Stimulated activated CD4-positive, alpha-beta T cell treated with anti-CD3 and anti-CD28 coated beads, TNF-alpha, amount 100 ng/mL, for 4 hours (primary cell): ENCODE measurements around the gene CFAP20DC.
A peak's percentile ranks its signal among the peaks of the same experiment; 100 is the strongest.
"Not testable (repeated sequence)": the region's sequence is repeated elsewhere in the genome, so short reads cannot be mapped to it uniquely, and the experiment has no call there.

Experiments used
- DNase-seq, 3 experiments: peaks; one replicate each; pipeline ENCODE4 v3.0.0-alpha.2; 2020; ENCODE audit warnings: low read depth in 3 of 3

CFAP20DC gene

DNA sequence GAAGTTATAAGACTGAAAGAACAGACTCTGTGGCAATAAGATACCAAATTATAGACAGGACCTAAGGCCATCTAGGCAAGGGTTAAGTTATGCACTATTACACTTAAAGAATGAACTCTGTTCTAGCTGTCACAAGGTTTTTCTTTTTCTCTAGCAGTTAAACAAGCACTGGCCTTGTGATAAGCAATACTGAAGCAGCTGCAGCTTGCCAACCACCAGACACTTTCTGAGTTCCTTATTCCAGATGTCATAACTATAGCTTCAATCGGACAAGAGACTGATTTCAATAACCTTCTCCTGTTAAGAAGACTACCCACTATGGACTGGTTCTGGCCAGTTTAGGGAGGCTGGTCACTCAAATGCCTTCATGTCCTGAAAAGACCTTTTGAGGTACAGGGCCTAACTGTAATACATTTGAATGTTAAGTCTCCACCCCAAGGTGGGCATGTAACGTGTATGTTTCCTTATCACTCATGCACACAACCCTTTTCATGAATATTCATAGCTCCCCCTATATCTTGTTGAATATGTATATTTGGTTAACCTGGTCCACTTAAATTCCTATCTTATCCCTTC is 85.8 kb downstream of the CFAP20DC start:
- no peak for DNase-seq

DNA sequence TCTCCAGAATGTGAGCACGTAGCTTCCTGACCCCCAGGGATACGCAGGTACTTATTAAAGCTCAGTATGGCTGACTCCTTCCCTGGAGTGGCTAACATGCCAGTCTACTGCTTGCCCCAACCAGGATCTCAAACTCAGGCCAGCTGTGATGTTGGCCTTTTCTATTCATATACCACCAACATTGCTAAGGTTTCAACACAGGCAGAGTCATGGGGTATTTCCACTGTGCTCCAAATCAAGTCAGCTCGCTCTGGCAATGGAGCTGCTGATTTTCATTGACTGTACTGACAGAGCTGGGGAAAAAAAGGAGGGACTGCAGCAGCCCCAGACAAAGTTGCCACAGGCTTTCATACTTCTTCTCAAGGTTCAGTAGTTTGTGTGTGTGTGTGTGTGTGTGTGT is 87.0 kb downstream of the CFAP20DC start:
- no peak for DNase-seq

DNA sequence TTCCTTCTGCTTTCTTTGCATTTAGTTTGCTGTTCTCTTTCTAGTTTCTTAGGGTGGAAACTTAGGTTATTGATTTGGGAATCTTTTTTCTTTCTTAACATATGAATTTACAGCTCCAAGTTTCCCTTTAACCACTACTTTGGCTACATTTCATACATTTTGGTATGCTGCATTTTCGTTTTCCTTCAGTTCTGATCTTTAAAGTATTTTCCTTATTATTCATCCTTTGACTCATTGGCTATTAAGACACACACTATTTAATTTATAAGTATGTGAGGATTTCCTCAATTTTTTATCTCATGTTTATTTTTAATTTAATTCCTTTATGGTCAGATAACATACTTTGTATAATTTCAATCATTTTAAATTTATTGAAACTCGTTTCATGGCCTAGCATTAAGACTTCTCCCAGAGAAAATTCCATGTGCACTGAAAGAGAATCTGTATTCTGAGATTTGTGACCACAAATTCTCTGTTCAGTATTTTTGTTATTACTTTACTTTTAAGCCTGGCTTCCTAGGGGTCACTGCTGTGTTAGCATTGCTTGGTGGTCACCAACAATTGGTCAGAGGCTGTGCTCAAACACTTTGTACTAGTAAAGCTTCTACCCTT is 87.7 kb downstream of the CFAP20DC start:
- no peak for DNase-seq

DNA sequence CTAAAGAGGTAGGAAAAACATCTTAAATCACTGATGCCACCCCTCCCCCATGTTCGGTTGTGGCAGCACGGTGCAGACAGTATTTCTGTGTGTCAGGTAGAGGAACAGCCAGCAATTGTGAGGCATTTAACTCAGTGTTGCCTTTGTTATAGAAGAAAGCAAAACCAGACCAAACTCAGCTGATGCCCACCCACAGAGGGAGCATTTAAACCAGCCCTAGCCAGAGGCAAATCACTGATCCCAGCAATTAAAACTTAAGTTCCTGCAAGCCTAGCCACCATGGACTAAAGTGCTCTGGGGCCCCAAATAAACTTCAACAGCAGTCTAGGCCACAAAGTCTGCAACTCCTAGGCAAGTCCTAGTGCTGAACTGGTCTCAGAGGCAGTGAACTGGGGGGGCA is 94.5 kb downstream of the CFAP20DC start:
- DNase-seq, result no peak

DNA sequence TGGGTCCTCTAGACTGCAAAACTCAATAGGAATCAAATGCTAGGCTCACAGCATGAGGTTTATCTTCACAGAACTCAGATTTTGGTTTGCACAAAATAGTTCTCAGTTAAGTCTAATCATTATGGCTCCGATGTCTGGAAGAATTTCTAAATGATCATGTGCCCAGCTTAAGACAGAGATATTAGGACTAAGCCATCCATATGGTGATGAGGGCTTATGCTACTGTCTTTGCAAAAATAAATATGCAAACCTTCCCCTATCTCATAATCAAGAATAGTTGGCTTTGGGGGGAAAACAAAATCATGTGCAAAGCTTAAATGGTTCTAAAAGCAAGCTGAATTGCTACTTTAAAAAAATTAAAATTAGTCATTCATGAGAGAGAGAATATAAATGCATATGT is 96.5 kb downstream of the CFAP20DC start:
- DNase-seq, result no peak

DNA sequence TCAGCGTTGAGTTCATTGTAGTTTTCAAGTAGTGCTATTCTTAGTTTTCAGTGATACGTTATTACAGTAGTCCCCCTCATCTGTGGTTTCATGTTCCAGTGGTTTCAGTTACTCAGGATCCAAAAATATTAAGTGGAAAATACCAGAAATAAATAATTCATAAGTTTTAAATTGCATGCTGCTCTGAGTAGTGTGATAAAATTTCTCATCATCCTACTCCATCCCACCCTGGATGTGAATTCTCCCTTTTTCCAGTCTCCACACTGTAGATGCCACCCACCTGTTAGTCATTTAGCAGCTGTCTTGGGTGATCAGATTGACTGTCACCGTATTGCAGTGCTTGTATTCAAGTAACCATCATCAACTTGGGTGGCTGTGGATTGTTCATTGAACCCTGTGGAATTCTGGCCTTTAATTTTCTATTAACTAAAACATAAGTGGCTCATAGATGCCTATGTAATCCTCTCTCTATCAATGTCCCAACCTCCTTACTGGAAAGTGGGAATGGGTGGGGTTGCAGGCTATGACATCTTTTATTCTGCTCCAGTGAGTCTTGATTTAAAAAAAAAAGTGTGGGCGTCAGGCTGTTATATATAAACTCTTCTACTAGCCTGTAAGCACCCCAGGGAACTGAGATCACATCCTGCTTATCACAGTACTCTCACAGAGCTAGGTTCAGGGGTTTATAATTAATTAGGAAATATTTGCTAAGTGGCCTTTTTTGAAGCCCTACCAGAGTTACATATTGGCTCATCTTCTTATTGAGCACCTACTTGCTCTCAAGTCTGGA is 97.5 kb downstream of the CFAP20DC start:
- DNase-seq, result no peak

DNA sequence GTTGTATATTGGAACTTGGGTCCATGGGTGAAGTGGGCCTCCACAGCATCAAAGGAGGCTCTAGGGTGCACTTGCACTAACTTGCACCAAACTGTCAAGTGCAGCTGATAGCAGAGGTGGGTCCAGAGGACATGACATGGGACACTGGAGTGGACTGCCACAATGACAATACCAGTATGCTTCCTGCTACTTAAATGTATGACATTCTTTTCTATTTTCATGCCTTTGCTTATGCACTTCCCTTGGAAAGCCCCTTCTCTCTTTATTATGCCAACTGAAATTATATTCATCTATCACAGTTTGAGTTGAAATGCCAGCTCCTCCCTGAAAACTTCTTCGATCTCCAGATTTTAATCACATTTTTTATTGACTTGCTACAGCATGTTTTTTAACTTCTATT is 101.8 kb downstream of the CFAP20DC start:
- DNase-seq, result no peak

DNA sequence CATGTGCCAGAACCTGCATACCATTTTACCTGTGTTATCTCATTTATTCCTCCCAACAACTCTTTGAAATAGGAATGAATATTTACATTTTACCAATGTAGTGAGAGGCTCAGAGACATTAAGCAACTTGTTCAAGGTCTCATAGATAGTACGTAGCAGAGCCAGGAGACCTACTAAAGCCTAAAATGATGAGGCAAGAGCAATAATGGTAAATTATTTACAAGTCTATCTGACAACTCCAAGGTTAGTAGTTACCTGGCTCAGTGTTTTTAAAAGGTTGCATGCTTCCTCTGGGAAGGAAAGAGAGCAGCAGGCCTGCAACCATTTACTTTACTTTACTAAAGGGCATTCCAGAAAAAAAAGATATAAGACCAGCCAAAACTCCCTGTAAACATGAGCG is 103.0 kb downstream of the CFAP20DC start:
- DNase-seq, result no peak

DNA sequence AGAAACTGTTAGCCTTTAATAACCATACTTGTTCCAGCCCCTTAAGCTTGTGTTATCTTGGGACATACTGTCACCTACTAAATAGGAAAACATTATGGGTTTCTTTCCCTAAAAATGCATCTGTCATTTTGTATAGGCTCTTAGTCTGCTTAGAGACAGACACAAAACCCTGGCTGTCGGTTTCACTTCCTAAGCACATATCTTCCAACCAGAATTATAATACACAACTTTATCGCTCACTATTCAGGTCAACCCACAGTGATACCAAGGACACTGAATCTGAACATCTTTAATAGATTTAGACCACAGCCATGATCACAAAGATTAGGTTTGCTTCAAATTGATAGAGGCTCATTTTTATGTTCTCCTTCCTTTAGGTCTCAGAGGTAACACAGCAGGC is 111.8 kb downstream of the CFAP20DC start:
- DNase-seq, result no peak

DNA sequence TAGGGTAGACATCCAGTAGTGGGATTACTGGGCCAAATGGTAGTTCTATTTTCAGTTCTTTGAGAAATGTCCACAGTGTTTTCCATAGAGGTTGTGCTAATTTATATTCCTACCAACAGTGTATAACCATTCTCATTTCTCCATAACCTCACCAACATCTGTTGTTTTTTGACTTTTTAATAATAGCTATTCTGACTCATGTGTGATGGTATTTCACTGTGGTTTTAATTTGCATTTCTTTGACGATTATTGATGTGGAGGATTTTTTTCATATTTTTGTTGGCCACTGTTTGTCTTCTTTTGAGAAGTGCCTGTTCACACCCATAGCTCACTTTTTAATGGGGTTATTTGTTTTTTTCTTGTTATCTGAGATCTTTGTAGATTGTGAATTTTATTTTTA is 125.2 kb downstream of the CFAP20DC start:
- DNase-seq, result no peak

DNA sequence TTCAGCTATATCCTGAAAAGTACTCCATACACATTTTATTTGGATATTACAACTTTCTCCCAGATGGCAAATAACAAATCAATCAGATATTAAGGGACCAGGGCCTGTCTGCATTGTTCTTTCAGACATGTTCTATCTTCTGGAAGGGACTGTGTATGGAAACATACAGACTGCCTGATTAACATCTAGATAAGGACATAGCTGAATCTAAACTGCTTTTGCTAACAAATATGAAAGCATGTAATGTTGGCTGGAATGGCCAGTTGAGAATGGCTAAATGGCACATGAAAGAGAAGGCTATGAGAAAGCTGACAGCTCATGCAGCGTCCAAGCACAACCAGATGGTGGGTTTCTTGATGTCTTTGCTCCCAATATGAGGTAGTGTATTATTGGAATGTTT is 149.4 kb downstream of the CFAP20DC start:
- no peak for DNase-seq

DNA sequence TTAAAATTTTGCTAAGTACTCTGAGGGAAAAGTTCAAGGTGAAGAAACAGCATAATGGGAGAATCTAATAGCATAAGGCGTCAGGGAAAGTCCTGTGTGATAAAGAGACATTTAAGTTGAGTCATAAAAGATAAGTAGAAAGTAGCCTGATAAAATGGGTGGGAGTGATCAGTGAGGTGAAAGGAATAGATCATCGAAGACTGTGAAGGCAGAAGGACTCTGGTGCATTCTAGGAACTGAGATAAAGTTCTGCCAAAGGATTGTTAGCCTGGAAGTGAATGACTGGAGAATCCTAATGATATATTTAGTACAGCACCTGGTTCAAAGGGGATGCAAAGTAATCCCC is 149.9 kb downstream of the CFAP20DC start:
- no peak for DNase-seq

DNA sequence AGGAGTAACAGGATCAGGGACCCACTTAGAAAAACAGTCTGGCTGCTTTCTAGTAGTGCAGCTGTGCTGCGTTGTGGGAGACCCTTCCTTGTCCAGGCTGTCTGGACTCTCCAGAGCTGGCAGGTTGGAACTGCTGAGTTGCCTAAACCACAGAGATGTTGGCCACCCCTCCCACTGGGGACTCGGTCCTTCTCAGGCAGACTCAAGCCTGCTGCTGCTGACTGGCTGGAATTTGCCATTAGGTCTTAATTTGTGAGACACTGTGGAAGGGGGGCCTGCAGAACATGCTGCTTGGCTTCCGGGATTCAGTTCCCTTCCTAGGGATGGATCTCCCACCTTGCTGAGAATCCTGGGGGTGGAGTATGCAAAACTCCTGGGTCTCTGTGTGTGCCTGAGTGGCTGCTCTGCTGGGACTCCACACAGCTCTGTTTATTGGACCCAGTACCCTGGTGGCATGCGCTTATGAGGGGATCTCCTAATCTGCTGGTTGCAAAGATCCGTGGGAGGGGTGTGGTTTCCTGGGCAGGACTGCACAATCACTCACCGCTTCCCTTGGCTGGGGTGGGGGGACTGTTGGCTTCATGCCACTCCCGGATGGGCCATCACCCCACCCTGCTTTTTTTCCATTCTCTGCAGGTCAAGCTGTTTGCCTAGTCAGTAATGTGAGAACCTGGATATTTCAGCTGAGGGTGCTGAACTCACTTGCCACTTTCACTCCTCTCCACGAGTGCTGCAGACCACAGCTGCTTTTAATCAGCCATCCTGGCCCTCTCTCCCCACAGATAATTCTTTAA is 150.5 kb downstream of the CFAP20DC start:
- peak in 1 of 3 experiments; percentile 2 for DNase-seq

DNA sequence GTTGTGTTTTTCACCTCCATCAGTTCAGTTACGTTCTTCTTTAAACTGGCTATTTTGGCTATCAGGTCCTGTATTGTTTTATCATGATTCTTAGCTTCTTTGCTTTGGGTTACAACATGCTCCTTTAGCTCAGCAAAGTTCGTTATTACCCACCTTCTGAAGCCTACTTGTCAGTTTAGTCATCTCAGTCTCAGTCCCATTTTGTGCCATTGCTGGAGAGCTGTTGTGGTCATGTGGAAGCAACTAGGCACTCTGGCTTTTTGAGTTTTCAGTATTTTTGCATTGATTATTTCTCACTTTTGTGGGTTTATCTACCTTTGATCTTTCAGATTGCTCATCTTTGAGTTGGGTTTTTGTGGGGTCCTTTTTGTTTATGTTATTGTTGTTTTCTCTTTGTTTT is 151.3 kb downstream of the CFAP20DC start:
- no peak for DNase-seq

DNA sequence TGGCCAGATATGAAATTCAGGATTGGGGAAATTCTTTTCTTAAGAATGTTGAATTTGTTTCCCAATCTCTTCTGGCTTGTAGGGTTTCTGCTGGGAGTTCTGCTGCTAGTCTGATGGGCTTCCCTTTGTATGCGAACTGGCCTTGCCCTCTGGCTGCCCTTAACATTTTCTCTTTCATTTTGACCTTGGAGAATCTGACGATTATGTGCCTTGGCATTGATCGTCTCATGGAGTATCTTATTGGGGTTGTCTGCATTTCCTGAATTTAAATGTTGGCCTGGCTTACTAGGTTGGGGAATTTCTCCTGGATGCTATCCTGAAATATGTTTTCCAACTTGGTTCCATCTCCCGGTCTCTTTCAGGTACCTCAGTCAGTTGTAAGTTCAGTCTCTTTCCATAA is 152.2 kb downstream of the CFAP20DC start:
- DNase-seq, result no peak

DNA sequence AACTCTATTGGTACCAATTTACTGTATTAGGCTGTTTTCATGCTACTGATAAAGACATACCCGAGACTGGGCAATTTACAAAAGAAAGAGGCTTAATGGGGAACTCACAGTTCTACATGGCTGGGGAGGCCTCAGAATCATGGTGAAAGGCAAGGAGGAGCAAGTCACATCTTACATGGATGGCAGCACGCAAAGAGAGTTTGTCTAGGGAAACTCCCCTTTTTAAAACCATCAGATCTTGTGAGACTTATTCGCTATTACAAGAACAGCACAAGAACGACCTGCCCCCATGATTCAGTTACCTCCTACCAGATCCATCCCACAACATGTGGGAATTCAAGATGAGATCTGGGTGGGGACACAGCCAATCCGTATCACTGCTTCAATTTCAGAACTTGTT is 154.1 kb downstream of the CFAP20DC start:
- not testable (repeated sequence) for DNase-seq

DNA sequence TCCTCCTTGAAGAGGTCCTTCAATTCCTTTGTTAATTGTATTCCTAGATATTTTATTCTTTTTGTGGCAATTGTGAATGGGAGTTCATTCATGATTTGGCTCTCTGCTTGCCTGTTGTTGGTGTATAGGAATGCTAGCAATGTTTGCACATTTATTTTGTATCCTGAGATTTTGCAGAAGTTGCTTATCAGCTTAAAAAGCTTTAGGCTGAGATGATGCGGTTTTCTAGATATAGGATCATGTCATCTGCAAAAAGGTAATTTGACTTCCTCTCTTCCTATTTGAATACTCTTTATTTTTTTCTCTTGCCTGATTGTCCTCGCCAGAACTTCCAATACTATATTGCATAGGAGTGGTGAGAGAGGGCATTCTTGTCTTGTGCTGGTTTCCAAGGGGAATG is 157.3 kb downstream of the CFAP20DC start:
- not testable (repeated sequence) for DNase-seq

DNA sequence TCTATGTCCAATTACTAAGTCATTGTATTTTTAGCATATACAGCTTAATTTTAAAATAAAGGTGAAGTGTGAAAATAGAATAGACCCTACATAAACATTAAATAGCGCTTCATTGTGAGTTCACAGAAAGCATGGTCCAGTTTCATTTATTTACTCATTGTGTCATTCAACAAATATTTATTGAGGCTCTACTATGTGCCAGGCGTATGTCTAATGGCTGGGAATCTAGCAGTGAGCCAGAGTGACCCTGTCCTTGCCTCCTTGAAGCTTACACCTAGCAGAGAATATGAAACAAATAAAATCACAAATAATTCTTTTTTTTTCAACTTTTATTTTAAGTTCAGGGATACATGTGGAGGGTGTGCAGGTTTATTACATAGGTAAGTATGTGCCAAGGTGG is 161.7 kb downstream of the CFAP20DC start:
- DNase-seq, result no peak

DNA sequence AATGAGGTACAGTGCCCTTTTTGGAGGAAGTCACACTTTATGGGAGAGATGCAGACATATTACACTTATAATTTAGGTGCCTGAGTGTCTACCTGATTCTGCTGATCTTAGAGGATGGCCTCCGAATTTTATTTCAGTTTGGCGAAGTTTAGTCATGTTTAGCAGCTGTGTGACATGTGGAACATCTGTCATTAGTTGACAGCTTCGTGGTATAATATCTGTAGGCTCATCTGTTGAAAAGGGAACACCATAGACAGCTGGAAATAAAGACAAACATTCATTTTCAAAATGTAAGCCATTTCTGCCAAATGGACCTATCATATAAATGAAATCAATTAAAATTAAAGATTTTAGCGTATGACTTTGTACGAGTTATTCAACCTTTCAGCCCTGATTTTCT is 165.4 kb downstream of the CFAP20DC start:
- no peak for DNase-seq

DNA sequence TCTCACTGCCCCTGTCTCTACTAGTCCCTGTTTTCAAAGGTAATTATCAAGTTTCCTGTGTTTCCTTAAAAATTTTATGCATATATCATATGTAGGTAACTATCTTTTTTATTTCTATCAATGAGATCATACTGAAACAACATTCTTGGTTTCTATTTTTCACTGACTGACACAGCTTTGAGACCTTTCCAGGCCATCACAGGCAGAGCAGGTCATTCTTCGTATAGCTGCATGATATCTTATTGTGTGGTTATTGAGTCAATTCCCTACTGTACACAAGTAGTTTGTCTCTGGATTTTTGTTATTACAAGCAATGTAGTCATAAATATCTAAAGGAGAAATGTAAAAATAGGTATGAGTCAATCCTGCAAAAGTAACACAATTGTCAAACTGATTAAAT is 169.6 kb downstream of the CFAP20DC start:
- no peak for DNase-seq

DNA sequence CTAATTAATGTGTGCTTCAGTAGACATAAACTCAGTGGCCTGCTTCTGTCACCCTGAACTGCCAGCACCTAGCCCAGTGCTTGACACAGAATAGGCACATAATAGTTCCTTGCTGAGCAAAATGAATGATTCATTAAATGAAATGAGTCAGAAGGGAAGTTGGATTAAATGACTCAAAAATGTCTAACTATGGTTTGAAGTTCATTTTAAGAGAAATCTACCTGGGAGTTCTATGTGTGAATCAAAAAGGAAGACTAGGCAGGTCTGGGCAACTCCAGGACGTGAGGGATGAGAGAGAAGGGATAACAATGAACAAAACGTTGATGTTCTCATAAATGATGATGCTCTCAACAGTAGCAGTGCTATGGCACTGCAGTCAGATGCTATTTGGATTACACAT is 175.0 kb downstream of the CFAP20DC start:
- no peak for DNase-seq

DNA sequence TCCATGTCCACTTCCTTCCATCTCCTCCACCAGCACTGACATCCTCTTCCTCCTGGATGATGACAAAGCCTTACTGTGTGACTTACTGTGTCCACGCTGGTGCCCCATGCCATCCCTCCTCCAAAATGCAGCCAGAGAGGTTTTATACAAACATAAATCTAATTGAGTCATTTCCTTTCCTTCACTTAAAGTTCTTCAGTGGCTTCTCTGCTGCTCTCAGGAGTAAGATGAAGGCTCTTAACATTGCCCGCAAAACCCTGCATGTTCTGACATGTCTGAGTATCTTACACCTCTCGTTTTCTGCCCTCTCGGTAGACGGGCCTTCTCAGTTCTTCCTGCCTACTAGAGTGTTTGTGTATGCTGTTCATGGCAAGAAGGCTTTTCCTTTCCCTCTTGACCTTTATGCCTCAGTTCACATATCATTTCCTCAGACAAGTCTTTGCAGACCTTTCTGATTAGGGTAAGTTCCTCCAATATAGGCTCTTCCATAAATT is 175.5 kb downstream of the CFAP20DC start:
- no peak for DNase-seq
